Endothelial cell of umbilical vein (primary cell): ENCODE data around the gene SUMO2.

Source experiments
- EZH2 ChIP-seq: IDR thresholded peaks from 2 replicates; pipeline ENCODE4 v1.6.1; 2012; ENCODE audit warnings: borderline replicate concordance, low read depth, mild to moderate bottlenecking, moderate library complexity, low read length, inconsistent platforms; ENCODE audit not compliant: severe bottlenecking
- FOS ChIP-seq: IDR thresholded peaks from 2 replicates; pipeline ENCODE4 v1.6.1; 2011; ENCODE audit warnings: mild to moderate bottlenecking, low read length, moderate library complexity, borderline replicate concordance; ENCODE audit not compliant: insufficient read depth
- GATA2 ChIP-seq: IDR thresholded peaks from 2 replicates; pipeline ENCODE4 v1.7.0; 2011; ENCODE audit warnings: low read depth, mild to moderate bottlenecking, moderate library complexity, mixed read lengths, low read length; ENCODE audit not compliant: insufficient read length, insufficient read depth
- JUN ChIP-seq: IDR thresholded peaks from 2 replicates; pipeline ENCODE4 v1.6.1; 2011; ENCODE audit warnings: borderline replicate concordance, low read depth; ENCODE audit not compliant: insufficient read length, insufficient read depth
- POLR2A ChIP-seq: IDR thresholded peaks from 2 replicates; pipeline ENCODE4 v1.6.1; 2012; ENCODE audit warnings: low read depth, mild to moderate bottlenecking, control low read depth, low read length
- TF ChIP-seq, protein P1 (sequence below), 2 donors: IDR thresholded peaks; 1 replicate in 1 of 2; 2 replicates in 1 of 2; pipeline ENCODE4 v1.5.1; 2011; ENCODE audit warnings: low read length in 2 of 2, mild to moderate bottlenecking in 2 of 2, moderate library complexity in 2 of 2, control low read depth in 1 of 2, inconsistent platforms in 1 of 2, low read depth in 1 of 2; ENCODE audit not compliant: insufficient read depth in 1 of 2; ENCODE audit errors: extremely low read depth in 1 of 2
- TF ChIP-seq, protein P2 (sequence below): IDR thresholded peaks from 2 replicates; pipeline ENCODE4 v1.6.1; 2011; ENCODE audit not compliant: insufficient read depth, insufficient read length

DNA sequence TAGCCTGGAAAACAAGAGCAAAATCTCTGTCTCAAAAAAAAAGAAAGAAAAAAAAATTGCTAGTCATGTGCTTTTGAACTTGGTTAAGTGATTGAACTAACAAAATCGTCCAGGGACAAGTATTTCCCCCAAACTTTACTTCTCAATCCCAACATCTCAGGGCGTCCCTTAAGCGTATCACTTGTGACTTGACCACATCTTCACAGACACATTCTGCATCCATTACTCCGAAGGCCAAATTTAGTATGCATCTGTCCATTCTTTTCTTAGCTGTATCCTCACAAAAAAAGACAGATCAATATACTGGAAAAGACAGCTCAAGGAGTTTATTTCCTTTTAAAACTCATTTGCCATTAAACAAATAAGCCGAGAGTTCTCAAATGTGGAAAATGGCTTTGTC, 22.5 kb downstream of the SUMO2 start:
- TF ChIP-seq POLR2A = no peak
- TF ChIP-seq, protein P1, sequence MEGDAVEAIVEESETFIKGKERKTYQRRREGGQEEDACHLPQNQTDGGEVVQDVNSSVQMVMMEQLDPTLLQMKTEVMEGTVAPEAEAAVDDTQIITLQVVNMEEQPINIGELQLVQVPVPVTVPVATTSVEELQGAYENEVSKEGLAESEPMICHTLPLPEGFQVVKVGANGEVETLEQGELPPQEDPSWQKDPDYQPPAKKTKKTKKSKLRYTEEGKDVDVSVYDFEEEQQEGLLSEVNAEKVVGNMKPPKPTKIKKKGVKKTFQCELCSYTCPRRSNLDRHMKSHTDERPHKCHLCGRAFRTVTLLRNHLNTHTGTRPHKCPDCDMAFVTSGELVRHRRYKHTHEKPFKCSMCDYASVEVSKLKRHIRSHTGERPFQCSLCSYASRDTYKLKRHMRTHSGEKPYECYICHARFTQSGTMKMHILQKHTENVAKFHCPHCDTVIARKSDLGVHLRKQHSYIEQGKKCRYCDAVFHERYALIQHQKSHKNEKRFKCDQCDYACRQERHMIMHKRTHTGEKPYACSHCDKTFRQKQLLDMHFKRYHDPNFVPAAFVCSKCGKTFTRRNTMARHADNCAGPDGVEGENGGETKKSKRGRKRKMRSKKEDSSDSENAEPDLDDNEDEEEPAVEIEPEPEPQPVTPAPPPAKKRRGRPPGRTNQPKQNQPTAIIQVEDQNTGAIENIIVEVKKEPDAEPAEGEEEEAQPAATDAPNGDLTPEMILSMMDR (IDR thresholded peaks at IDR 0.05; ENCODE audit: extremely low read depth in 1 of 2, insufficient read depth in 1 of 2, low read depth in 1 of 2, low read length in 2 of 2) = no peak
- no peak for TF ChIP-seq EZH2
- TF ChIP-seq GATA2 = no peak
- no peak for TF ChIP-seq FOS
- TF ChIP-seq, protein P2, sequence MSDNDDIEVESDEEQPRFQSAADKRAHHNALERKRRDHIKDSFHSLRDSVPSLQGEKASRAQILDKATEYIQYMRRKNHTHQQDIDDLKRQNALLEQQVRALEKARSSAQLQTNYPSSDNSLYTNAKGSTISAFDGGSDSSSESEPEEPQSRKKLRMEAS = no peak
- no peak for TF ChIP-seq JUN
